Mucosa of descending colon (tissue), 3 donors: ENCODE data around the gene KRT4. TPM values are rescaled to one million over a fixed set of nuclear protein-coding genes. Genes with fewer than 3 reads are reported as not detected.

Source experiments
- ATAC-seq: fragments of 200-7000 bp; cut with Tn5 transposase; one replicate; pipeline ENCODE4 v1.9.1; 2020; ENCODE audit warnings: mild to moderate bottlenecking, moderate library complexity
- DNase-seq, 3 donors: peaks; one replicate each; pipeline ENCODE4 v3.0.0-alpha.2; 2020
- H3K36me3 ChIP-seq: fragments of 200-600 bp; one replicate; pipeline ENCODE4 v1.8.0; 2021; ENCODE audit warnings: low read depth, mild to moderate bottlenecking
- H3K4me1 ChIP-seq: fragments of 200-600 bp; one replicate; pipeline ENCODE4 v1.8.0; 2021; ENCODE audit warnings: low read depth, mild to moderate bottlenecking
- H3K4me3 ChIP-seq: fragments of 200-600 bp; one replicate; pipeline ENCODE4 v1.8.0; 2021; ENCODE audit warnings: mild to moderate bottlenecking
- H3K9me3 ChIP-seq: fragments of 200-600 bp; one replicate; pipeline ENCODE4 v1.8.0; 2021; ENCODE audit warnings: mild to moderate bottlenecking
- CTCF ChIP-seq: fragments of 200-600 bp; IDR thresholded peaks from one replicate; pipeline ENCODE4 v1.8.0; 2022; ENCODE audit warnings: antibody characterized with exemption, mild to moderate bottlenecking
- intact Hi-C, 2 donors: fragments of 100-400 bp; cut with DNase I in 1 of 2; cut with micrococcal nuclease in 1 of 2; formaldehyde crosslinking; loops; one replicate each; pipeline versions ENCODE4 v1.11.0 to v1.11.1; 2022; cut with DNase I, micrococcal nuclease
- total RNA-seq, 3 donors: library from RNA; stranded (reverse); fragmentation: NEBNext Ultra II Directional in 2 of 3; extraction: Animal tissue kit (Norgen Biotek cat#: 25700) in 2 of 3; gene quantifications; one replicate each; pipeline versions ENCODE4 v1.2.1 to v1.2.4, GENCODE V29; 2021 to 2023
- donor health status: DM: no; HTN: no; CAD: no; lungs with moderate emphysema.
- donor health status: DM: no; HTN: no; CAD: no.
- donor health status: DM: no; HTN: yes; CAD: no.

KRT4 gene
- total RNA-seq, 3 donors from 2014 or later: not detected

GRCh38 chr12:52826611-52827498, 12.9 kb upstream of the KRT4 start:
- DNase-seq (no peak), ATAC-seq (no peak)
- Histone ChIP-seq H3K4me3 (no peak overlapping the region), H3K36me3 (no peaks in the 10 kb centered on the region), H3K4me1 (no peaks in the 10 kb centered on the region), H3K9me3 (no peaks in the 10 kb centered on the region)
- no peak for TF ChIP-seq CTCF
- intact Hi-C loops: no loop called here

GRCh38 chr12:52825961-52826360, 12.0 kb upstream of the KRT4 start:
- Histone ChIP-seq H3K36me3 (no peaks in the 10 kb centered on the region), H3K4me1 (no peaks in the 10 kb centered on the region), H3K4me3 (no peak overlapping the region), H3K9me3 (no peaks in the 10 kb centered on the region)
- ATAC-seq (no peak), DNase-seq (no peak)
- no peak for TF ChIP-seq CTCF
- intact Hi-C loops: no loop called here

- DNase-seq (no peak), ATAC-seq (no peak)
- Histone ChIP-seq H3K36me3 (no peaks in the 10 kb centered on the region), H3K4me3 (no peak overlapping the region), H3K4me1 (no peaks in the 10 kb centered on the region), H3K9me3 (no peaks in the 10 kb centered on the region)
- intact Hi-C loops: no loop called here
- TF ChIP-seq CTCF: no peak
These were observed 11.0 kb upstream of the KRT4 start for GRCh38 chr12:52824741-52825410.

GRCh38 chr12:52823761-52824450, 10.0 kb upstream of the KRT4 start:
- H3K4me1 ChIP-seq: no peaks in the 10 kb centered on the region
- H3K4me3 ChIP-seq: no peak overlapping the region
- TF ChIP-seq CTCF: no peak
- no peak for DNase-seq
- intact Hi-C loops: no loop called here
- no peaks in the 10 kb centered on the region for H3K36me3 ChIP-seq
- ATAC-seq: no peak
- no peaks in the 10 kb centered on the region for H3K9me3 ChIP-seq

- DNase-seq (no peak), ATAC-seq (peak; percentile 4)
- Histone ChIP-seq H3K9me3 (no peaks in the 10 kb centered on the region), H3K36me3 (no peaks in the 10 kb centered on the region), H3K4me3 (no peak overlapping the region), H3K4me1 (no peaks in the 10 kb centered on the region)
- TF ChIP-seq CTCF: no peak
- intact Hi-C loops: no loop called here
These were observed 9.0 kb upstream of the KRT4 start for GRCh38 chr12:52822771-52823510.
